NCI-H2029 (cell line): Measurements from ENCODE around the gene FBXO9.

Experiments used
- DNase-seq: peaks from one replicate; lab custom pipeline; 2025; lab: John Stamatoyannopoulos, UW

The FBXO9 gene

GRCh38 chr6:53095270-53095669 lies 30.1 kb downstream of the FBXO9 start:
- no peak for DNase-seq

- DNase-seq = no peak
Observed at GRCh38 chr6:53095716-53096115, 30.5 kb downstream of the FBXO9 start.

- no peak for DNase-seq
Observed at GRCh38 chr6:53100561-53100960, 35.4 kb downstream of the FBXO9 start.

GRCh38 chr6:53101006-53101405 lies 35.8 kb downstream of the FBXO9 start:
- DNase-seq = no peak

- no peak for DNase-seq
Observed at GRCh38 chr6:53103993-53104675, 38.9 kb downstream of the FBXO9 start.

GRCh38 chr6:53104916-53105315 lies 39.7 kb downstream of the FBXO9 start:
- DNase-seq = no peak

GRCh38 chr6:53107091-53107490 lies 41.9 kb downstream of the FBXO9 start:
- DNase-seq = no peak

GRCh38 chr6:53109612-53110011 lies 44.4 kb downstream of the FBXO9 start:
- no peak for DNase-seq

- no peak for DNase-seq
Observed at GRCh38 chr6:53111865-53112264, 46.7 kb downstream of the FBXO9 start.

GRCh38 chr6:53112404-53112803 lies 47.2 kb downstream of the FBXO9 start:
- DNase-seq = peak; percentile 35

- no peak for DNase-seq
Observed at GRCh38 chr6:53112871-53113270, 47.7 kb downstream of the FBXO9 start.

- DNase-seq = no peak
Observed at GRCh38 chr6:53113742-53114141, 48.5 kb downstream of the FBXO9 start.

GRCh38 chr6:53115113-53115512 lies 49.9 kb downstream of the FBXO9 start:
- DNase-seq = no peak

- DNase-seq = no peak
Observed at GRCh38 chr6:53115741-53116140, 50.5 kb downstream of the FBXO9 start.

GRCh38 chr6:53119349-53119748 lies 54.1 kb downstream of the FBXO9 start:
- DNase-seq = peak; percentile 11

- DNase-seq = peak; percentile 22
Observed at GRCh38 chr6:53119772-53120409, 54.7 kb downstream of the FBXO9 start.

GRCh38 chr6:53124131-53124800 lies 59.1 kb downstream of the FBXO9 start:
- no peak for DNase-seq

- DNase-seq = no peak
Observed at GRCh38 chr6:53125276-53125675, 60.1 kb downstream of the FBXO9 start.

GRCh38 chr6:53128842-53129241 lies 63.6 kb downstream of the FBXO9 start:
- DNase-seq = no peak

- no peak for DNase-seq
Observed at GRCh38 chr6:53130569-53131290, 65.5 kb downstream of the FBXO9 start.

- DNase-seq = no peak
Observed at GRCh38 chr6:53133961-53134360, 68.8 kb downstream of the FBXO9 start.

GRCh38 chr6:53134601-53135235 lies 69.5 kb downstream of the FBXO9 start:
- no peak for DNase-seq
